H9 (cell line): ENCODE results near the gene DBNDD2. TPM values are rescaled to one million over a fixed set of nuclear protein-coding genes. Genes with fewer than 3 reads are reported as not detected.

ENCODE experiments used
- DNase-seq: peaks from one replicate; pipeline ENCODE4 v3.0.0-alpha.2; 2017
- H2AFZ ChIP-seq: one replicate; pipeline ENCODE4 v1.6.1; 2013; ENCODE audit warnings: mild to moderate bottlenecking, low read length, control low read depth, moderate library complexity
- H2AK5ac ChIP-seq: 2 replicates; pipeline ENCODE4 v1.6.1; 2013; ENCODE audit warnings: low read length, control low read depth, mixed read lengths; ENCODE audit not compliant: insufficient read length
- H2BK120ac ChIP-seq: one replicate; pipeline ENCODE4 v1.6.1; 2013; ENCODE audit warnings: low read depth, mild to moderate bottlenecking, low read length, control low read depth, inconsistent platforms; ENCODE audit not compliant: poor library complexity, severe bottlenecking
- H2BK12ac ChIP-seq: 2 replicates; pipeline ENCODE4 v1.6.1; 2013; ENCODE audit warnings: low read length, control low read depth, mixed read lengths, low read depth; ENCODE audit not compliant: insufficient read length
- H2BK15ac ChIP-seq: 2 replicates; pipeline ENCODE4 v1.6.1; 2013; ENCODE audit warnings: low read depth, low read length, control low read depth
- H2BK20ac ChIP-seq: one replicate; pipeline ENCODE4 v1.6.1; 2013; ENCODE audit warnings: low read depth, mild to moderate bottlenecking, low read length, control low read depth, inconsistent platforms; ENCODE audit not compliant: poor library complexity, severe bottlenecking
- H2BK5ac ChIP-seq: 2 replicates; pipeline ENCODE4 v1.6.1; 2013; ENCODE audit warnings: low read length, control low read depth, mixed read lengths; ENCODE audit not compliant: insufficient read length
- H3K14ac ChIP-seq: 2 replicates; pipeline ENCODE4 v1.6.1; 2013; ENCODE audit warnings: low read length, control low read depth; ENCODE audit not compliant: insufficient read depth
- H3K18ac ChIP-seq: 2 replicates; pipeline ENCODE4 v1.6.1; 2013; ENCODE audit warnings: low read depth, mild to moderate bottlenecking, mixed read lengths, low read length, control low read depth; ENCODE audit not compliant: insufficient read length
- H3K23ac ChIP-seq: 2 replicates; pipeline ENCODE4 v1.6.1; 2013; ENCODE audit warnings: low read length, control low read depth, mixed read lengths, low read depth; ENCODE audit not compliant: insufficient read length
- H3K23me2 ChIP-seq: 2 replicates; pipeline ENCODE4 v1.6.1; 2013; ENCODE audit warnings: low read depth, mild to moderate bottlenecking, mixed read lengths, low read length, control low read depth; ENCODE audit not compliant: insufficient read length, poor library complexity, severe bottlenecking
- H3K27ac ChIP-seq: 2 replicates; pipeline ENCODE4 v1.5.1; 2013; ENCODE audit warnings: low read length, control low read depth, mixed read lengths, low read depth; ENCODE audit not compliant: insufficient read length
- H3K27me3 ChIP-seq: 2 replicates; pipeline ENCODE4 v1.6.1; 2013; ENCODE audit warnings: low read length, control low read depth, inconsistent platforms; ENCODE audit not compliant: insufficient read depth
- H3K4ac ChIP-seq: 2 replicates; pipeline ENCODE4 v1.6.1; 2013; ENCODE audit warnings: low read depth, mild to moderate bottlenecking, control low read depth, inconsistent platforms, low read length, moderate library complexity
- H3K4me1 ChIP-seq: 2 replicates; pipeline ENCODE4 v1.6.1; 2013; ENCODE audit warnings: low read length, control low read depth, inconsistent platforms; ENCODE audit not compliant: insufficient read depth
- H3K4me2 ChIP-seq: 2 replicates; pipeline ENCODE4 v1.6.1; 2013; ENCODE audit warnings: low read length, control low read depth, mixed read lengths; ENCODE audit not compliant: insufficient read length, insufficient read depth
- H3K56ac ChIP-seq: 2 replicates; pipeline ENCODE4 v1.6.1; 2013; ENCODE audit warnings: low read depth, mild to moderate bottlenecking, mixed read lengths, low read length, control low read depth; ENCODE audit not compliant: insufficient read length
- H3K79me1 ChIP-seq: 2 replicates; pipeline ENCODE4 v1.6.1; 2013; ENCODE audit warnings: low read depth, mild to moderate bottlenecking, moderate library complexity, low read length, control low read depth, inconsistent platforms; ENCODE audit not compliant: insufficient read depth, poor library complexity, severe bottlenecking
- H3K79me2 ChIP-seq: 2 replicates; pipeline ENCODE4 v1.6.1; 2013; ENCODE audit warnings: low read length, control low read depth, inconsistent platforms; ENCODE audit not compliant: insufficient read depth
- H3K9ac ChIP-seq: 2 replicates; pipeline ENCODE4 v1.6.1; 2013; ENCODE audit warnings: low read length, control low read depth, mixed read lengths; ENCODE audit not compliant: insufficient read length; ENCODE audit errors: extremely low read depth
- H3K9me3 ChIP-seq: one replicate; pipeline ENCODE4 v1.6.1; 2013; ENCODE audit warnings: low read depth, low read length, inconsistent platforms; ENCODE audit not compliant: control insufficient read depth
- H3T11ph ChIP-seq: one replicate; pipeline ENCODE4 v1.6.1; 2013; ENCODE audit warnings: mild to moderate bottlenecking, low read length, control low read depth, inconsistent platforms
- H4K20me1 ChIP-seq: one replicate; pipeline ENCODE4 v1.6.1; 2013; ENCODE audit not compliant: control insufficient read depth, insufficient read length, insufficient read depth
- H4K5ac ChIP-seq: 2 replicates; pipeline ENCODE4 v1.6.1; 2013; ENCODE audit warnings: low read depth, mild to moderate bottlenecking, mixed read lengths, low read length, control low read depth; ENCODE audit not compliant: insufficient read length
- H4K8ac ChIP-seq: replicated peaks from 2 replicates; pipeline ENCODE4 v1.6.1; 2013; ENCODE audit warnings: low read length, control low read depth, mixed read lengths, low read depth; ENCODE audit not compliant: insufficient read length
- H4K91ac ChIP-seq: 2 replicates; pipeline ENCODE4 v1.6.1; 2013; ENCODE audit warnings: low read depth, mild to moderate bottlenecking, moderate library complexity, mixed read lengths, low read length, control low read depth; ENCODE audit not compliant: insufficient read length
- H3K27ac Mint-ChIP-seq, 3 experiments: 2 replicates in 2 of 3; 3 replicates in 1 of 3; pipeline ENCODE4 v1.8.0; 2020 to 2021; ENCODE audit warnings: mixed read lengths in 3 of 3, mild to moderate bottlenecking in 1 of 3, moderate library complexity in 1 of 3
- H3K27me3 Mint-ChIP-seq: 2 replicates; pipeline ENCODE4 v1.8.0; 2021; ENCODE audit warnings: low read depth, mild to moderate bottlenecking, moderate library complexity, mixed read lengths
- H3K36me3 Mint-ChIP-seq, 3 experiments: 2 replicates in 2 of 3; 3 replicates in 1 of 3; pipeline ENCODE4 v1.8.0; 2020 to 2021; ENCODE audit warnings: low read depth in 3 of 3, mixed read lengths in 3 of 3; ENCODE audit not compliant: insufficient read depth in 1 of 3
- H3K4me1 Mint-ChIP-seq, 2 experiments: 2 replicates each; pipeline ENCODE4 v1.8.0; 2020; ENCODE audit warnings: mixed read lengths in 2 of 2
- H3K4me3 Mint-ChIP-seq, 2 experiments: 2 replicates in 1 of 2; 3 replicates in 1 of 2; pipeline ENCODE4 v1.8.0; 2020 to 2021; ENCODE audit warnings: mild to moderate bottlenecking in 2 of 2, mixed read lengths in 2 of 2, moderate library complexity in 1 of 2
- H3K9me3 Mint-ChIP-seq, 2 experiments: 2 replicates in 1 of 2; 3 replicates in 1 of 2; pipeline ENCODE4 v1.8.0; 2020; ENCODE audit warnings: mild to moderate bottlenecking in 2 of 2, mixed read lengths in 2 of 2, moderate library complexity in 1 of 2
- CTCF ChIP-seq: fragments of 200-600 bp; sonication (generic); conservative IDR thresholded peaks from 3 replicates; pipeline ENCODE4 v1.8.0; 2021; ENCODE audit warnings: antibody characterized with exemption, mild to moderate bottlenecking
- WGBS: extraction: QIAGEN DNeasy Blood & Tissue Kit; methylation state at CpG from one replicate; pipeline ENCODE4 v1.1.7; 2013; ENCODE audit warnings: missing lambda C conversion rate, low lambda C conversion rate, mixed read lengths; ENCODE audit not compliant: insufficient read length; ENCODE audit errors: extremely low coverage; 5-methylcytosine and 5-hydroxymethylcytosine counted together
- total RNA-seq: library from RNA; stranded (reverse); gene quantifications from 2 replicates; pipeline ENCODE4 v1.2.1, GENCODE V29; 2021

Gene DBNDD2
- total RNA-seq, 1 experiment from 2014 or later: 39.1 TPM

- no CpG with 5 or more reads among the region's 7 CpGs for WGBS
- H2AFZ ChIP-seq: no peak overlapping the region
Observed at GRCh38 chr20:45408646-45409213, 641 bp downstream of the DBNDD2 start.

More at GRCh38 chr20:45408646-45409213, 641 bp downstream of the DBNDD2 start:
- Histone ChIP-seq H2AK5ac (no peak overlapping the region), H3K18ac (no peak overlapping the region), H3K9me3 (no peaks in the 10 kb centered on the region), H3K14ac (no peak overlapping the region; the same call in 1 of the 2 replicates), H3K27me3 (peaks cover 4% of the 10 kb centered on the region; the same call in 1 of the 2 replicates), H2BK20ac (no peak overlapping the region), H2BK120ac (no peak overlapping the region), H4K91ac (no peak overlapping the region), H3K4ac (no peak overlapping the region), H3K79me2 (no peaks in the 10 kb centered on the region), H3T11ph (no peak overlapping the region), H3K9ac (no peak overlapping the region), H3K4me1 (peaks cover 3% of the 10 kb centered on the region; the same call in 1 of the 2 replicates), H2BK5ac (no peak overlapping the region), H3K23ac (no peak overlapping the region), H4K5ac (no peak overlapping the region), H3K79me1 (no peaks in the 10 kb centered on the region), H3K27ac (no peak overlapping the region), H2BK12ac (no peak overlapping the region), H4K8ac (no peak overlapping the region), H2BK15ac (no peak overlapping the region), H4K20me1 (no peaks in the 10 kb centered on the region), H3K23me2 (peaks cover 21% of the 10 kb centered on the region), H3K4me2 (no peak overlapping the region), H3K56ac (no peak overlapping the region)
- Mint-ChIP-seq H3K27ac (no peak overlapping the region), H3K36me3 (peaks cover 7 to 20% (median 16%) of the 10 kb centered on the region in 3 experiments; a peak in 6 of 7 replicates), H3K27me3 (peaks cover 31% of the 10 kb centered on the region), H3K4me1 (peaks cover 12 to 15% of the 10 kb centered on the region in 2 experiments), H3K9me3 (no peaks in the 10 kb centered on the region), H3K4me3 (no peak overlapping the region; a peak in 1 of 5 replicates)
- no peak for TF ChIP-seq CTCF
- no peak for DNase-seq
